GM20000 (cell line): ENCODE measurements around the gene AQP12B.
"Not testable (repeated sequence)": the region's sequence is repeated elsewhere in the genome, so short reads cannot be mapped to it uniquely, and the experiment has no call there.

Experiments
- DNase-seq: peaks from one replicate; pipeline ENCODE4 v3.0.0; 2012; ENCODE audit warnings: low spot score
- TF ChIP-seq, protein P1 (sequence below): IDR thresholded peaks from 2 replicates; pipeline ENCODE4 v1.5.1; 2012; ENCODE audit warnings: mild to moderate bottlenecking, control low read depth; ENCODE audit errors: extremely low read depth, missing control alignments

Gene AQP12B

DNA sequence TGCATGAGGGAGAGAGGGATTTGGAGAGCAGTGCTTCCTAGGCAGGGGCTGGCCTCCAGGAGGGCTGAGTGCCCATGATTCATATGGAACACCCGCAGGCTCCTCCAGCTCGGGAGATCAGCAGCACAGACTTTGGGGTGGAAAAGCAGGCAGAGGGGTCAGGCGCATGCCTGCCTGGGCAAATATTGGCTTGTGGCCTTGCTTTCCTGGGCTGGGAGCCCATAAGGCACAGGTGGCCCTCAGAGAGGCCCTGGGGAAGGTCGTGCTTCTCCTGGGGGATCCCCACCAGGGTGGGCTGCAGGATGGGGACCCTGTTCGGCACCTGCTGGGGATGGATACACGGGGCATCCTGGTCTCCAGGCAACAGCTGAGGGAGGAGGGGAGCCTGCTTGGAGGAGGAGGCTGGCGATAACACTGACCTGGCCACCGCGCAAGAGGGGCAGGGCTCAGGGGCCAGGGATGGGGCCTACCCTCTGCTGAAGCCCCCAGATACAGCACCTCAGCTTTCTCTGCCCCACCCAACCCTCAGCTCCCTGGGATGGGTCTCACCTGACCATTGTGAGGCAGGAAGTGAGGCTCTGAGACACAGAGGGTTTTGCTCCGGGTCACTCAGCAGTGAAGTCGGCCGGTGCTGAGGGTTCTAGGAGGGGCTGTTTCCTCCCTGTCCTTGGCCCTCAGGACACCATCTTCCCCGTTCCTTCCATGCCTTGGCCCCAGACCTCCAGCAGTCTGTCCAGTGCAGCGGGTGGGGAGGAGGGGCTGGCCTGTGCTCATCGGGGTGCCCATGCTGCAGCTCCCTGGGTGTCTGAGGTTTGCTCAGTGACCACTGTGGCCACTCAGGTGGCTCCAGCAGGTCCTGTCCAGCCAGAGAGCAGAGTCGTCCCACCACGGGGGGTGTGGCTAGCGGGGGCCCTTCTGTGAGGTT is 21.0 kb upstream of the AQP12B start:
- TF ChIP-seq, protein P1, sequence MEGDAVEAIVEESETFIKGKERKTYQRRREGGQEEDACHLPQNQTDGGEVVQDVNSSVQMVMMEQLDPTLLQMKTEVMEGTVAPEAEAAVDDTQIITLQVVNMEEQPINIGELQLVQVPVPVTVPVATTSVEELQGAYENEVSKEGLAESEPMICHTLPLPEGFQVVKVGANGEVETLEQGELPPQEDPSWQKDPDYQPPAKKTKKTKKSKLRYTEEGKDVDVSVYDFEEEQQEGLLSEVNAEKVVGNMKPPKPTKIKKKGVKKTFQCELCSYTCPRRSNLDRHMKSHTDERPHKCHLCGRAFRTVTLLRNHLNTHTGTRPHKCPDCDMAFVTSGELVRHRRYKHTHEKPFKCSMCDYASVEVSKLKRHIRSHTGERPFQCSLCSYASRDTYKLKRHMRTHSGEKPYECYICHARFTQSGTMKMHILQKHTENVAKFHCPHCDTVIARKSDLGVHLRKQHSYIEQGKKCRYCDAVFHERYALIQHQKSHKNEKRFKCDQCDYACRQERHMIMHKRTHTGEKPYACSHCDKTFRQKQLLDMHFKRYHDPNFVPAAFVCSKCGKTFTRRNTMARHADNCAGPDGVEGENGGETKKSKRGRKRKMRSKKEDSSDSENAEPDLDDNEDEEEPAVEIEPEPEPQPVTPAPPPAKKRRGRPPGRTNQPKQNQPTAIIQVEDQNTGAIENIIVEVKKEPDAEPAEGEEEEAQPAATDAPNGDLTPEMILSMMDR, result no peak
- no peak for DNase-seq

GRCh38 chr2:240702640-240703011 is 19.9 kb upstream of the AQP12B start:
- DNase-seq, result no peak
- TF ChIP-seq, protein P1, result no peak

DNA sequence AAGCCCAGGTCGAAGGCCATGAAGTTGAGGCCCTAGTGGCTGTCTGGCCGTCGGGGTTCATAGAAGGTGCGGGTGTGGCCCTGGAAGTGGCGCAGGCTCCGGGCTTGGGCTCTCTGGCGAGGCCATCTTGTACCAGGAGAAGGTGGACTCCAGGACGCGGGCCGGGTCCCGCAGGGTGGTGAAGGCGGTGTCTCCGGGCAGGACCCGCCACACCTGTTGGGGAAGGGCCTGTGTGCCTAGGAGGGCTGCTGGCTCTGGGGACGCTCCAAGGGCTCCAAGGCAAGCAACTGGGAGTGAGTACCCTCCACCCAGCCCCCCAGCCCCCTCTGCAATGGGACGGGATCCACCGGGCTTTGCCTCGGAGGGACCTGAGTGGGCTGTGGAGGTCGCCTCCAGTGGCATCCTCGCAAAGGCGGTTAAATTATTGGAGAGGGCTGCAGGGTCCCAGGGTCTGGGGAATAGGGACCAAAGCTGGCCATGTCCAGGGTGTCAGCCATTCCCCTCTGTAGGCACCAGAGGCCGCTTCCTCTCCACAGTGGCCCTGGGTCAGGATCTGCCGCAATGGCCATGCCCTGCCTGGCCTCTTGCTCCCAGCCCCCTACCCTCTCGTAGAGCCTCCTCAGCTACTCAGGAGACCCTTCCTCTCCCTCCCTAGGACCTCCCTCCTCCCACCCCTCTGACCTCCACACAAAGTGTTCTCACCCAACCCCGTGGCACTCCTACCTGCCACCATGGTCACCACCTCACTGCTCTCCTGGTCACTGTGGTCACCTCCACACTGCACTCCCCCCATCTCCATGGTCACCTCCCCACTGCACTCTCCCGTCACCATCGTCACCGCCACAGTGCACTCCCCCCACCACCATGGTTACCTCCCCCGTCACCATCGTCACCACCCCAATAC is 19.3 kb upstream of the AQP12B start:
- no peak for DNase-seq
- TF ChIP-seq, protein P1, result no peak

DNA sequence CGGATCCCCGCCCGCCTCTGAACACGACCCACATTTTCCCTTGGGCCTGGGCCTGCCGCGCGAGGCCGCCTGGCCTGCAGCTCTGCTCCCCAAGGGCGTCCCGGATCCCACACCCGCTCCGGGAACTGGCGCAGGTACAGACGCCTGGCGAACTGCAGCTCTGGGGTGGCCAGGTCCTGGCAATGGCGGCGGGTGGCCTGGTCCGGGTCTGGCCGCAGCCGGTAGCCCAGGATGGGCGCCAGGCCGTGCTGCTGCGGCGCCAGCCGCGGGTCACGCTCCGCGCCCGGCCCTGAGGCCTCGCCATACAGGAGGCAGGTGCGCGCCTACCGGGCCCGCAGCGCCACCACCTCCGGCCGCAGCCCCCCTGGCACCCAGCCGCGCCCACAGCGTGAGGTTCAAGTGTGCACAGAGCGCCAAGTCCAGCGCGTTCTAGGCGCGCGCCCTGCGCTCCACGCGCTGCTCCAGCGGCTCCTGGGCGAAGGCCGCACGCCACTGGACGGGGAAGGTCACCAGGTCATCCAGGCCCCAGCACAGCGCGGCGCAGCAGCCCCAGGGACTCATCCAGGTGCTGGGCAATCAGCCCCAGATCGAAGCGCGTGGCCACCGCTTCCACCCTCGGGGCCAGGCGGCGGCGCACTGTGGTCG is 18.5 kb upstream of the AQP12B start:
- TF ChIP-seq, protein P1, result no peak

GRCh38 chr2:240700616-240701015 is 17.9 kb upstream of the AQP12B start:
- not testable (repeated sequence) for DNase-seq

More for the DNA sequence above, 18.5 kb upstream of the AQP12B start:
- no peak for DNase-seq

DNA sequence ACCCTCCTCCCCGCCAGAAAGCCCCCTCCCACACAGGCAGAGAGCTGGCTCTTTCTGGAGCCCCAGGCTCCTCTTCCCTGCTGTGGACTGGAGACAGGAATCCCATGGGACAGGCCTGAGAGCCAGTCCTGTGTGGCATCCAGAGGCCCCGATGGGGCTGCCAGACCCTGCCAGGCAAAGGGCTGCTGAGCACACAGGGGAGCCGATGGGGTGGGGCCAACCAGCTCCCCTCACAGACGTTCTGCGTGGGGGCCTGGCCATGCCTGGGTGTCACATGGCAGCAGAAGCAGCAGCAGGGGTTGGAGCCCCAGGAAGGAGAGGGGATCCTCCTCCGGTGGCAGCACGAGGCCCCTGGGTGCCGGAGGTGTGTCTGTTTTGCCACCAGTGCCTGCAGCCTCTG is 17.1 kb upstream of the AQP12B start:
- not testable (repeated sequence) for DNase-seq

- not testable (repeated sequence) for DNase-seq
Measured at GRCh38 chr2:240698852-240699561, 16.3 kb upstream of the AQP12B start.

- DNase-seq, result not testable (repeated sequence)
Measured at GRCh38 chr2:240696469-240696868, 13.8 kb upstream of the AQP12B start.

DNA sequence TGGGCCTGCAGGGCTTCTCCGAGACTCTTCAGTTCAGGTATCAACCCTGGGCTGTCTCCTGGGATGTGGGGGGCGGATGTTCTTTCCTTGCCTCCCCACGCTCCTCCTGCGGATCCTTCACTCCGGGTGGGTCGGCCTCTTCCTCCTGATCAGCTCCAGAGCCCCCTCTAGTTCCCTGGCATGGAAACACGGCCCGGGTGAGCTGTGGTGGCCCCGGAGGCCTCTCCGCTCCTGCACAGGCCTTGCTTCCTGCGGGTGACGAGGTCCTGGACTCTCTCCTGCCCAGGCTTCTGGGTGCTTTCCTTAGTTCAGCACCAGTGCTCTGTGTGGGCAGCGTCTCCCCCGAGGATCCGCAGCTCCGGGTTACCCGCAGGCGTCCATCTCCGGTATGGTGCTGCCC is 12.9 kb upstream of the AQP12B start:
- DNase-seq, result not testable (repeated sequence)

DNA sequence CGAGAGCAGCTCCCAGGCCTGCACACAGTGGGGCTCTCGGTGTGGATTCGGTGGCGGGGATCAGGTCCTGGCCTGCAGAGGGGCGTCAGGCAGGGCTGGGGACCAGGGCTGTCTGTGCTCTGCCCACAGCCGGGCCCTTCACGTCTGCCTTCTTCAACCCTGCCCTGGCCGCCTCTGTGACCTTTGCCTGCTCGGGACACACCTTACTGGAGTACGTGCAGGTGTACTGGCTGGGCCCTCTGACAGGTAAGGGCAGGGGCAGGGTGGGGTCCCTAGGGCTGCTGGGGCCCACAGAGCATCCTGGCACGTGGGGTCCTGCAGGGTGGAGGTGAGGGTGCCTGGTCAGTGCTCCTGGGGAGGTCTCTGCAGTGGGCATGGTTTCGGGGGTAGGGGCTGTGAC is 11.6 kb upstream of the AQP12B start:
- DNase-seq, result not testable (repeated sequence)

DNA sequence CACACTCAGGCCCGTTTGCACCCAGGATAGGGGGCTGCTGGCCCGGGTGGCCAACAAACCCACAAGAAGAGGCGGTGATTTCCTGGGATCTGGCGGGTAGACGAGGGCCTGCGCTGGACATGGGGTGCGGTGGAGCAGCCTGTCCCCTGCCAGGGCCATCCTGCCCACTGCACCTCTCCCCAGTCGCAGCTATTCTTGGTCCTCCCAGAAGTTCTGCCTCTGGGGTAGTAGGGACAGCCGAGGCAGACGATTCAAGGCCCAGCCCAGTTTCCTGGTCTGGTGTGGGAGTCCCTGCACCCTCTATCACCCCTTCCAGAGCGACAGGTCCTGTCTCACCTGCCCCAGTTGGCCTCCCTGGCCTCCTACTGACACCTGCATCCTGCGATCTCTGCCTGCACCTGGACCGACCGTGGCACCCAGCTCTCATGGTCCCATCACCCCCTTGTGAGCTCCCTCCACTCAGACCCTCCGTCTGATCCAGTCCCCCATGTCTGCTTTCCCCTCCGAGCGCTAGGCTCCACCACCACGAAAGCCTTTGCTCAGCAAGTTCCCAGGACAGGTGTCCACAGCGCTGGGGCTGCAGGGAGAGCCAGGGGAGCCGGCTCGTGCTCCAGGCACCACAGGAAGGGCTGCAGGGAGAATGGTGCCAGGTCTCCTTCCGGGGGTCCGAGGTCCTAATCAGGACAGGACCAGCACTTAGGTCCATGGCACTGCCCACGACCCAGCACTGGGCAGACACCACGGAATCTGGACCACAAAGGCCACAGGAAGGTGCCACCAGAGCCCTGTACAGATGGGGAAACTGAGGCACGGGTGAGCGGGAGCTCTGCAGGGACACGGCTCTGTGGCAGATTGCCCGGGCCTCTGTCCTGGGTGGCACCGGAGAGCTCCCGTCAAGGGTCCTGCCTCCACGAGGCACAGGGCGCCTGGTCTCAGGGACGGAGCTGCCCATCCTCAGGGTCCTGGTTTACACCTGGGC is 10.2 kb upstream of the AQP12B start:
- DNase-seq, result not testable (repeated sequence)

- not testable (repeated sequence) for DNase-seq
Measured at GRCh38 chr2:240691631-240692420, 9.1 kb upstream of the AQP12B start, which contains the start of gene AQP12A. Gene AQP12A, plus strand, starts transcription at chr2:240691866. Its CDS starts 48 bp downstream, at chr2:240691914.

DNA sequence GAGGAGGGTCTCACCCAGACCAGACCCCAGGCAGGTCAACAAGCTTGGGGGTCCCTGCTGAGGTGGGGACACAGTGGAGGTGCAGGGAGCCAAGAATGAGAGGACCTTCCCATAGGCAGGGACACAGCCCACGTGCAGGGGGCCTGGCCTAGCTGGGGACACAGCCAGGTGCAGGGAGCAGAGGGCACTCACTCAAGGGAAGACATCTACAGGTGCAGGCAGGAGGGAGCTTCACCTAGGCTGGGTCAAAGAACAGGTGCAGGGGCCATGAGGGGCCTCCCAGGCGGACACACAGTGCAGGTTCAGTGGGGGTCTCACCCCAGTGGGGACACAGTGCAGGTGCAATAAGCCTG is 8.4 kb upstream of the AQP12B start:
- DNase-seq, result not testable (repeated sequence)
